Stomach smooth muscle (tissue), 2 donors: Measurements from ENCODE around the gene UVRAG.
"Not testable (repeated sequence)": the region's sequence is repeated elsewhere in the genome, so short reads cannot be mapped to it uniquely, and the experiment has no call there.

ENCODE experiments used
- H3K27ac ChIP-seq: one replicate; pipeline ENCODE4 v1.7.0; 2013; ENCODE audit warnings: mild to moderate bottlenecking, low read length, inconsistent platforms
- H3K27me3 ChIP-seq, 2 donors: one replicate each; pipeline ENCODE4 v1.7.0; 2013; ENCODE audit warnings: low read length in 2 of 2; ENCODE audit not compliant: insufficient read depth in 2 of 2, control insufficient read depth in 1 of 2
- H3K36me3 ChIP-seq, 2 donors: one replicate each; pipeline ENCODE4 v1.7.0; 2013; ENCODE audit warnings: low read length in 2 of 2; ENCODE audit not compliant: control insufficient read depth in 2 of 2, insufficient read depth in 2 of 2
- H3K4me1 ChIP-seq: one replicate; pipeline ENCODE4 v1.7.0; 2013; ENCODE audit warnings: low read length; ENCODE audit not compliant: control insufficient read depth, insufficient read depth
- H3K4me3 ChIP-seq, 2 donors: one replicate each; pipeline ENCODE4 v1.7.0; 2013; ENCODE audit warnings: low read length in 2 of 2
- H3K9ac ChIP-seq, 2 donors: one replicate each; pipeline ENCODE4 v1.7.0; 2013; ENCODE audit warnings: low read length in 2 of 2, mild to moderate bottlenecking in 1 of 2
- H3K9me3 ChIP-seq, 2 donors: one replicate each; pipeline ENCODE4 v1.7.0; 2013; ENCODE audit warnings: low read length in 2 of 2; ENCODE audit not compliant: control insufficient read depth in 2 of 2
- donor health status: healthy.
- donor health status: Pancreatic carcinoma.

UVRAG gene

GRCh38 chr11:75920848-75921247 lies 105.8 kb downstream of the UVRAG start:
- Histone ChIP-seq H3K4me3 (no peak overlapping the region), H3K4me1 (peaks cover 6% of the 10 kb centered on the region), H3K27ac (no peak overlapping the region), H3K9ac (no peak overlapping the region), H3K36me3 (no peaks in the 10 kb centered on the region), H3K27me3 (no peaks in the 10 kb centered on the region), H3K9me3 (no peaks in the 10 kb centered on the region)

DNA sequence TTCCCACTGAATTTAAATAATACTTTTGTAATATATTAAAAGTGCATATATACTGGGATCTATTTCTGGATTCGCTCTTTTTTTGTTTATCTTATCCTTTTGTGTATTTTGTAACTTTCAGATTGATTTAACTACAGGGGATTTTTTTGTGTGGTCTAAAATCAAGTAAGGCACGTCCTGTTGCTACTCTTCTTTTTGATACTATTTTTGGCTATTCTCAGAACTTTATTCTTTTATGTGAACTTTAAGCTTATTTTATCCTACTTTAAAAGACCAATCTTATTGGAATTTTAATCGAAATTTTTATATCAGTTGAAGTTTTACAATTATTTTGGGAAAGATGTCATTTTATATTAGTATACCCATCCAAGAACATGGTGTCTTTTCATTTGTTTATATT lies 106.8 kb downstream of the UVRAG start:
- no peak overlapping the region for H3K9ac ChIP-seq

DNA sequence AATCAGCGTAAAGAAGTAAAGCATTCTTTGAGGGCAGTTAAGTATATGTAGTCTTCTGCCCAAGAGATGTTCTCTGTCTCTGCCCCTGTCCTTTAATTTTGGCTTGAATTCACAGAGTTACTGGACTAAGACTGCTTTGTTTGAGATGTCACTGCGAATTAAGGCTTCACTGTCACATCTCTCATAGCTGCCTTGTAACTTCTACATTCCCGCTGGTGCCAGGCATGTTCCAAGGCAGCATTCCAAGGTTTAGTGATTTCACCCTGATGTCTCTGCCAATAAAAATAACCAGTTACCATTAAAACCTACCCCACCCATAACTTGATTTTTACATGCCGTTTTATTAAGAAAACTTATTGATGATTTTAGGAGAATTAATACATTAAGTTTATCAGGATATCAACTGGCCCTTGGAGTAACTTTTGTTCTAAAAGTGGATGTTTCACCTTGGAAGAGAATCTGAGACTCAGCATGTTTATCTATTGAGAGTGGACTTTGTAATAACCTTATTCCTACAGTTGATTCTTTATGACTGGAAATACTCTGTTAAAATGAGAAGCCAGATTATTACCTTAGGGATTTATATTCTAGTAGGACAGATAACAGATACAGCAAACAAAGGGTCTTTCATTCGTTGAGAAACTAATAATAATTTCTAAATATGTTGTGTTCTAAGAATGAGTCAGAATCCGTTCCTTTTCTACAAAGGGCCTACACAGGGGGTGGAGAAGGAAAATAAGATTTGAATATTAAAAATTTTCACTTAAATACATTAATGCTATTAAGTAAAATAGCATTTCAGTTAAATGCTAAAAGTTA lies 110.2 kb downstream of the UVRAG start:
- Histone ChIP-seq H3K9ac (peak overlapping the region in 1 of 2 donors; percentile 4), H3K27ac (no peak overlapping the region), H3K4me3 (no peak overlapping the region), H3K4me1 (peaks cover 6% of the 10 kb centered on the region), H3K9me3 (no peaks in the 10 kb centered on the region), H3K27me3 (no peaks in the 10 kb centered on the region), H3K36me3 (no peaks in the 10 kb centered on the region)

More for the DNA sequence above, 106.8 kb downstream of the UVRAG start:
- Histone ChIP-seq H3K4me1 (peaks cover 6% of the 10 kb centered on the region), H3K27me3 (no peaks in the 10 kb centered on the region), H3K9me3 (no peaks in the 10 kb centered on the region), H3K4me3 (no peak overlapping the region), H3K36me3 (no peaks in the 10 kb centered on the region), H3K27ac (no peak overlapping the region)

DNA sequence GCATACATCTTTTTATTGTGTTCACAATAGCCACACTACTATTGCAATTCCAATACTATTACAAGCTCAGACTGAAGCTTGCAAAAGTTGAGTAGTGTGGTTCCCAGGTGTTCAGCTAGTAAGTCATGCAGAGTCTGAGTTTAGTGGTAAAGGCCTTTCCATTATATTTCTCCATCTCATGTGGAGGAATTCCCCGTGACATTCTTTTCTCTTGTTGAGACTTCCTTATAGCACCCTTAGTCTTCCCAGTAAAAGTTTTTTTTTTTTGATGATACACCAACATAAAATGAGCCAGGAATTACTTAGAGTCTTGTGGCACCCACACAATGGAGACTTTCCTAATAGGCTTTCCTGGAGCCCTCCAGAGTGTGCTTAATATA lies 110.8 kb downstream of the UVRAG start:
- no peak overlapping the region for H3K4me3 ChIP-seq
- H3K9me3 ChIP-seq = no peaks in the 10 kb centered on the region
- H3K4me1 ChIP-seq = peaks cover 6% of the 10 kb centered on the region
- no peaks in the 10 kb centered on the region for H3K36me3 ChIP-seq
- no peak overlapping the region for H3K9ac ChIP-seq
- H3K27me3 ChIP-seq = no peaks in the 10 kb centered on the region
- no peak overlapping the region for H3K27ac ChIP-seq

DNA sequence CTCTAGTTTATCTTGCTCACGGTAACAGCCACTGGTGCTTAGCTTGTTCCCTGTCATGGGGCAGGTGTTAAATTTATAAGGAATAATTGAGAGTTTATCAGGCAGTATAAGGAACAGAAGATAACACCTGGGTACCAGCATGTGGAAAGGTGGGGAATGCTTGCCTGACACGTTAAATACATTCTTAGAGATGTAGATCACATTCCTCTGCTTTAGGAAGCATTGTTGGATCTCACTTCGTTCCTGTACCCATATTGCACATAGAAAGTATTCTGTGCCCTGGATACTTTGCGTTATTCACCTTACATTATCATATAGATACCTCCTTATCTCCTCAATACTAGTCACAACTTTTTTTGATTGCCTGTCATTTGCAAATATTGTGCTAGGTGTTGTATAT lies 114.7 kb downstream of the UVRAG start:
- no peak overlapping the region for H3K4me3 ChIP-seq
- H3K4me1 ChIP-seq = peaks cover 6% of the 10 kb centered on the region
- no peaks in the 10 kb centered on the region for H3K36me3 ChIP-seq
- no peaks in the 10 kb centered on the region for H3K27me3 ChIP-seq
- H3K9ac ChIP-seq = no peak overlapping the region
- no peak overlapping the region for H3K27ac ChIP-seq
- no peaks in the 10 kb centered on the region for H3K9me3 ChIP-seq

DNA sequence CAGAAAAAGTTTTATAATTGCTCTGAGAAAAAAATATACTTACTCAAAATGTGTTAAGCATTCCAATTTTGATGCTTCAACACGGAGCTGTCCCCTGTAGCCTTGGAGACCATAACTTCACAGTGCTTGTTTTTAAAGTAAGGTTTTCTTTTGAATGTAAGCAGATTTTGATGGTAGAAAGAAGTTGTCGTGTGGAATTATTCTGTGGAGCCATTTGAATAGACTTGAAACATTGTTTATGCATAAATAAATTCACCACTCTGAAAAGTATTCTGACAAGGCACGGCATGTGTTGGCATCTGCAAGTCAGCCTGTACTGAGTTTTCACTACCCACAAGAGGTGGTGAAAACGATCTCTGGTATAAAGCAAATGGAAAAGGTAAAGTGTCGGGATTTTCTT lies 115.5 kb downstream of the UVRAG start:
- Histone ChIP-seq H3K27ac (no peak overlapping the region), H3K9ac (no peak overlapping the region), H3K27me3 (no peaks in the 10 kb centered on the region), H3K9me3 (no peaks in the 10 kb centered on the region), H3K4me1 (no peaks in the 10 kb centered on the region), H3K4me3 (no peak overlapping the region), H3K36me3 (no peaks in the 10 kb centered on the region)

DNA sequence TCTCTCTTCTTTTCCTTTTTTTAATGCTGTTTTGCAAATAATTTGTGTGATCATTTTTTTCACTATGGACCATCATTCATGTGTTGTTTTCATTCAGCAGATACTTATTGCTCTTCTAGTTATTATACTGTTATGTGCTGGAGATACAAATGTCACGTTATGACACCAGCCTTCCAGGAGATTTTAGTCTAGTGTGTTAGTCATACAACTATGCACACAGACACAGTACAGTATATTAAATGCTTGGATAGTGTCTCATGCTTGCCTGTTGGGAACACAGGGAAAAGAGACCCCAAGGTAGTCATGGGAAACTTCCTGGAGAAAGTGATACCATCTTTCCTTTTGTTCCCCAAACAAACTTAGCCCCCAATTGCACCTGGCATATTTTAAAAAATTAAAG lies 116.1 kb downstream of the UVRAG start:
- Histone ChIP-seq H3K4me3 (no peak overlapping the region), H3K27me3 (no peaks in the 10 kb centered on the region), H3K27ac (no peak overlapping the region), H3K9ac (no peak overlapping the region), H3K9me3 (no peaks in the 10 kb centered on the region), H3K4me1 (no peaks in the 10 kb centered on the region), H3K36me3 (no peaks in the 10 kb centered on the region)

DNA sequence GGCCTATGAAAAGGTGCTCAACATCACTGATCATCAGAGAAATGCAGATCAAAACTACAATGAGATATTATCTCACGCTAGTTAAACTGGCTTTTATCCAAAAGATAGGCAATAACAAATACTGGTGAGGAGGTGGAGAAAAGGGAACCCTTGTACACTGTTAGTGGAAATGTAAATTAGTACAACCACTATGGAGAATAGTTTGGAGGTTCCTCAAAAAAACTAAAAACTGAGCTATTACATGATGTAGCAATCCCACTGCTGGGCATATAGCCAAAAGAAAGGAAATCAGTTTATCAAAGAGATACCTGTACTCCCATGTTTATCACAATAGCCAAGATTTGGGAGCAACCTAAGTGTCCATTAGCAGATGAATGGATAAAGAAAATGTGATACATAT lies 118.7 kb downstream of the UVRAG start:
- H3K4me1 ChIP-seq, H3K9ac ChIP-seq, H3K27me3 ChIP-seq, H3K9me3 ChIP-seq, H3K36me3 ChIP-seq, H3K4me3 ChIP-seq, H3K27ac ChIP-seq: not testable (repeated sequence)

DNA sequence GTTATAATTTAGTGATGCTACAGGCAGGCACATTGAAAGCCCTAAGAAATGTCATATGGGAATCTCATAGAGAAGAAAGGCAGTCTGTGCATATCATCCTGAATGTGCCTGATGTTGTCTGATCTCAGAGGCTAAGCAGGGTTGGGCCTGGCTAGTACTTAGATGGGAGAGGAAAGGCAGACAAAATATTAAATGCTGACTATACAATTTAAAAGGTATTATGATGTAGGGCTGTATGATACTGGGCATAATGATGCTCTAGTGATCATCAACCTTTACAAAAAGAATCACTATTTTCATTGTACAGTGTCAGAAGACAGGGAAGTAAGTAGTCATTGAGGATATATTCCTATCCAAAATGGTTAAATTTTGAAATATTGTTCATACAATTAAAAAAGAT lies 119.8 kb downstream of the UVRAG start:
- Histone ChIP-seq H3K27ac (no peak overlapping the region), H3K9ac (no peak overlapping the region), H3K9me3 (no peaks in the 10 kb centered on the region), H3K4me3 (no peak overlapping the region), H3K27me3 (no peaks in the 10 kb centered on the region), H3K4me1 (no peaks in the 10 kb centered on the region), H3K36me3 (no peaks in the 10 kb centered on the region)

DNA sequence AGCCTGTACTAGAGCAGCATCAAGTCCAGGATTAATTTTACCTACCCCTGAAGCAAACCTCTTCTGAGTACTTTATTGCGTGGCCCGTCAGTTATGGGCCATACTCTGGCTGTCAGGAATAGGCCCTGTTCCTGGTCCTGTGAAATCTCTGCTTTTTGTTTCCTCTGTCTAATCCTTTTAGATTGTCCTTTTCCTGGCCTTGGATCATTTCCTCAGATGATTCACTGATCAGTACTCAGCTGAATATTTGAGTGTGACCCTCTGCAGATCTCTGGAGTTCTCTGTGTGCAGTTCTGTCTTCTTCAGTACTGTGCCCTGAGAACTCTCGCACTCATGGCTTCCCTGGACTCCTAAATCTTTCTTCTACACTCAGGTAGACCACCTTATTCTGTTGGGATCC lies 123.5 kb downstream of the UVRAG start:
- H3K9me3 ChIP-seq = no peaks in the 10 kb centered on the region
- no peaks in the 10 kb centered on the region for H3K4me1 ChIP-seq
- H3K4me3 ChIP-seq = no peak overlapping the region
- H3K27me3 ChIP-seq = no peaks in the 10 kb centered on the region
- no peaks in the 10 kb centered on the region for H3K36me3 ChIP-seq
- H3K9ac ChIP-seq = no peak overlapping the region
- H3K27ac ChIP-seq = no peak overlapping the region

GRCh38 chr11:75939516-75939915 lies 124.5 kb downstream of the UVRAG start:
- H3K9me3 ChIP-seq = no peaks in the 10 kb centered on the region
- H3K4me1 ChIP-seq = no peaks in the 10 kb centered on the region
- H3K27me3 ChIP-seq = no peaks in the 10 kb centered on the region
- no peak overlapping the region for H3K9ac ChIP-seq
- H3K36me3 ChIP-seq = no peaks in the 10 kb centered on the region
- H3K4me3 ChIP-seq = no peak overlapping the region
- no peak overlapping the region for H3K27ac ChIP-seq
